ENCODE results near the gene TMEM239.
"Not testable (repeated sequence)": the region's sequence is repeated elsewhere in the genome, so short reads cannot be mapped to it uniquely, and the experiment has no call there.

TMEM239 gene

GRCh38 chr20:2820896-2821869 is 5.0 kb downstream of the TMEM239 start:
- no peak for DNase-seq (ENCODE audit: low spot score)

GRCh38 chr20:2822073-2822472 is 5.9 kb downstream of the TMEM239 start:
- DNase-seq (ENCODE audit: low spot score): peak; percentile 30

- DNase-seq (ENCODE audit: low spot score): peak; percentile 21
Measured at GRCh38 chr20:2825761-2826160, 9.6 kb downstream of the TMEM239 start.

GRCh38 chr20:2826655-2827054 is 10.5 kb downstream of the TMEM239 start:
- DNase-seq (ENCODE audit: low spot score): no peak

GRCh38 chr20:2829376-2829775 is 13.2 kb downstream of the TMEM239 start:
- no peak for DNase-seq (ENCODE audit: low spot score)

- DNase-seq (ENCODE audit: low spot score): not testable (repeated sequence)
Measured at GRCh38 chr20:2831206-2831605, 15.0 kb downstream of the TMEM239 start.

GRCh38 chr20:2833761-2834160 is 17.6 kb downstream of the TMEM239 start:
- DNase-seq (ENCODE audit: low spot score): no peak

GRCh38 chr20:2834401-2835110 is 18.4 kb downstream of the TMEM239 start:
- DNase-seq (ENCODE audit: low spot score): no peak

- DNase-seq (ENCODE audit: low spot score): no peak
Measured at GRCh38 chr20:2835331-2835796, 19.2 kb downstream of the TMEM239 start.

GRCh38 chr20:2836035-2836434 is 19.9 kb downstream of the TMEM239 start:
- no peak for DNase-seq (ENCODE audit: low spot score)

GRCh38 chr20:2837221-2837960 is 21.2 kb downstream of the TMEM239 start:
- no peak for DNase-seq (ENCODE audit: low spot score)

- no peak for DNase-seq (ENCODE audit: low spot score)
Measured at GRCh38 chr20:2838170-2838797, 22.1 kb downstream of the TMEM239 start.

GRCh38 chr20:2838847-2839671 is 22.9 kb downstream of the TMEM239 start:
- no peak for DNase-seq (ENCODE audit: low spot score)

GRCh38 chr20:2839732-2840137 is 23.6 kb downstream of the TMEM239 start:
- no peak for DNase-seq (ENCODE audit: low spot score)

GRCh38 chr20:2840138-2840966 is 24.2 kb downstream of the TMEM239 start, which contains the start of the genes PCED1A and VPS16:
Gene PCED1A (minus strand): TSS chr20:2840655. CDS start chr20:2839912, 743 bp downstream.
Gene VPS16 (plus strand): TSS chr20:2840745. CDS start chr20:2840775, 30 bp downstream.
- DNase-seq (ENCODE audit: low spot score): peak; percentile 94

- DNase-seq (ENCODE audit: low spot score): peak; percentile 54
Measured at GRCh38 chr20:2840967-2841531, 24.9 kb downstream of the TMEM239 start.

- DNase-seq (ENCODE audit: low spot score): no peak
Measured at GRCh38 chr20:2845607-2846006, 29.4 kb downstream of the TMEM239 start.

GRCh38 chr20:2846698-2847097 is 30.5 kb downstream of the TMEM239 start:
- DNase-seq (ENCODE audit: low spot score): no peak

GRCh38 chr20:2847802-2848201 is 31.6 kb downstream of the TMEM239 start:
- DNase-seq (ENCODE audit: low spot score): no peak

Data from SW480 (cell line).